IMR-90 (cell line): Measurements from ENCODE around the gene MAMDC4.

Experiments
- BHLHE40 ChIP-seq: fragments of 150-350 bp; IDR thresholded peaks from 2 replicates; pipeline ENCODE4 v1.6.1; 2016; ENCODE audit warnings: mild to moderate bottlenecking, low read depth, low read length
- CEBPB ChIP-seq: IDR thresholded peaks from 2 replicates; pipeline ENCODE4 v1.6.1; 2012; ENCODE audit warnings: low read depth, low read length, improper control_type of control experiment
- CTCF ChIP-seq: conservative IDR thresholded peaks from 2 replicates; pipeline ENCODE4 v1.5.1; 2012; ENCODE audit warnings: mild to moderate bottlenecking, low read depth, low read length, improper control_type of control experiment
- MAZ ChIP-seq: IDR thresholded peaks from 2 replicates; pipeline ENCODE4 v1.6.1; 2012; ENCODE audit warnings: low read depth, mild to moderate bottlenecking, low read length, improper control_type of control experiment, moderate library complexity, borderline replicate concordance
- POLR2A ChIP-seq: IDR thresholded peaks from 2 replicates; pipeline ENCODE4 v1.6.1; 2012; ENCODE audit warnings: mild to moderate bottlenecking, low read depth, low read length
- RFX5 ChIP-seq: IDR thresholded peaks from 2 replicates; pipeline ENCODE4 v1.8.0; 2012; ENCODE audit warnings: low read depth, mild to moderate bottlenecking, low read length, moderate library complexity

GRCh38 chr9:136835932-136836904 is 15.9 kb upstream of the MAMDC4 start:
- TF ChIP-seq CEBPB (no peak), POLR2A (no peak), CTCF (no peak), RFX5 (no peak), BHLHE40 (no peak), MAZ (no peak)
